H1 (cell line): ENCODE measurements around the gene CNOT6L. TPM values are rescaled to one million over a fixed set of nuclear protein-coding genes. Genes with fewer than 3 reads are reported as not detected.

Experiments used
- CTCF ChIA-PET: fragments of 300-600 bp; sonication (Branson Sonifier 250); formaldehyde crosslinking; loops from one replicate; lab custom pipeline; 2021; ENCODE audit not compliant: partially characterized antibody; lab: Charles Lee
- POLR2A ChIA-PET: fragments of 300-600 bp; sonication (Branson Sonifier 250); formaldehyde crosslinking; loops from one replicate; lab custom pipeline; 2021; ENCODE audit warnings: inconsistent platforms; ENCODE audit not compliant: partially characterized antibody; lab: Charles Lee
- DNase-seq, 2 experiments: peaks; one replicate each; pipeline versions ENCODE4 v3.0.0 to v3.0.0-alpha.2; 2010 to 2022; ENCODE audit warnings: low spot score in 2 of 2, low read depth in 1 of 2, mixed read lengths in 1 of 2
- FAIRE-seq: peaks from 2 replicates; lab custom pipeline; 2011; peaks lifted over from hg19 to GRCh38; lab: Jason Lieb, UNC
- H2AFZ ChIP-seq: 2 replicates; pipeline ENCODE4 v1.8.1; 2012; ENCODE audit warnings: low read length, inconsistent platforms
- H2AK5ac ChIP-seq: 2 replicates; pipeline ENCODE4 v1.6.1; 2013; ENCODE audit warnings: low read depth, low read length
- H2BK120ac ChIP-seq: replicated peaks from 2 replicates; pipeline ENCODE3; 2013; ENCODE audit warnings: low read depth, low read length, inconsistent platforms
- H2BK12ac ChIP-seq: 2 replicates; pipeline ENCODE4 v1.6.1; 2013; ENCODE audit warnings: low read depth, low read length
- H2BK15ac ChIP-seq: 2 replicates; pipeline ENCODE4 v1.6.1; 2013; ENCODE audit warnings: low read length
- H2BK20ac ChIP-seq: 2 replicates; pipeline ENCODE4 v1.6.1; 2013; ENCODE audit warnings: low read length
- H2BK5ac ChIP-seq: 2 replicates; pipeline ENCODE4 v1.6.1; 2013; ENCODE audit warnings: low read depth, low read length
- H3K14ac ChIP-seq: 2 replicates; pipeline ENCODE4 v1.6.1; 2013; ENCODE audit warnings: inconsistent platforms; ENCODE audit not compliant: insufficient read length
- H3K18ac ChIP-seq: 2 replicates; pipeline ENCODE4 v1.6.1; 2013; ENCODE audit warnings: low read length; ENCODE audit errors: extremely low read depth
- H3K23ac ChIP-seq: 2 replicates; pipeline ENCODE4 v1.6.1; 2013; ENCODE audit warnings: inconsistent platforms; ENCODE audit not compliant: insufficient read length
- H3K23me2 ChIP-seq: 2 replicates; pipeline ENCODE4 v1.6.1; 2013; ENCODE audit warnings: low read depth, low read length
- H3K27ac ChIP-seq: 2 replicates; pipeline ENCODE4 v1.6.1; 2011; ENCODE audit warnings: low read depth, low read length, inconsistent platforms
- H3K27me3 ChIP-seq, 4 experiments: replicated peaks in 1 of 4; 1 replicate in 1 of 4; 2 replicates in 3 of 4; pipeline versions ENCODE4 v1.6.1 to v1.8.1; 2011 to 2013; ENCODE audit warnings: low read length in 3 of 4, mild to moderate bottlenecking in 3 of 4, inconsistent platforms in 2 of 4, mixed read lengths in 2 of 4, moderate library complexity in 1 of 4; ENCODE audit not compliant: control insufficient read depth in 3 of 4, insufficient read depth in 3 of 4; ENCODE audit errors: extremely low read depth in 1 of 4
- H3K36me3 ChIP-seq, 4 experiments: 2 replicates each; pipeline versions ENCODE4 v1.6.1 to v1.8.1; 2011 to 2013; ENCODE audit warnings: mild to moderate bottlenecking in 4 of 4, low read length in 3 of 4, moderate library complexity in 2 of 4, control low read depth in 1 of 4, inconsistent platforms in 1 of 4; ENCODE audit not compliant: insufficient read depth in 4 of 4, control insufficient read depth in 2 of 4
- H3K4ac ChIP-seq: replicated peaks from 2 replicates; pipeline ENCODE3; 2013; ENCODE audit warnings: low read length, low read depth, mixed read lengths, inconsistent platforms; ENCODE audit not compliant: insufficient read length
- H3K4me1 ChIP-seq, 4 experiments: replicated peaks in 1 of 4; 1 replicate in 1 of 4; 2 replicates in 3 of 4; pipeline versions ENCODE4 v1.6.1 to v1.8.1; 2011 to 2013; ENCODE audit warnings: low read length in 3 of 4, inconsistent platforms in 2 of 4, mixed read lengths in 1 of 4; ENCODE audit not compliant: insufficient read depth in 4 of 4, control insufficient read depth in 3 of 4
- H3K4me2 ChIP-seq, 2 experiments: 2 replicates each; pipeline versions ENCODE4 v1.6.1 to v1.8.1; 2011 to 2013; ENCODE audit warnings: low read depth in 2 of 2, low read length in 2 of 2, control low read depth in 1 of 2, inconsistent platforms in 1 of 2, mild to moderate bottlenecking in 1 of 2; ENCODE audit not compliant: insufficient read depth in 1 of 2
- H3K4me3 ChIP-seq, 4 experiments: fragments of 200-600, 300-600 bp in 1 of 4; sonication (generic), shearing (Covaris generic), sonication (Bioruptor Twin) in 1 of 4; 2 replicates each; pipeline versions ENCODE4 v1.5.1 to v1.8.1; 2011 to 2016; ENCODE audit warnings: low read length in 4 of 4, low read depth in 3 of 4, control low read depth in 2 of 4, inconsistent platforms in 2 of 4, mild to moderate bottlenecking in 2 of 4, mixed read lengths in 1 of 4, moderate library complexity in 1 of 4; ENCODE audit not compliant: insufficient read depth in 2 of 4; ENCODE audit errors: extremely low read depth in 1 of 4
- H3K56ac ChIP-seq: replicated peaks from 2 replicates; pipeline ENCODE3; 2013; ENCODE audit warnings: low read depth, mild to moderate bottlenecking, mixed read lengths, low read length, inconsistent platforms; ENCODE audit not compliant: insufficient read length
- H3K79me1 ChIP-seq: 2 replicates; pipeline ENCODE4 v1.6.1; 2013; ENCODE audit warnings: low read depth, low read length, control low read depth
- H3K79me2 ChIP-seq, 2 experiments: 2 replicates each; pipeline versions ENCODE4 v1.6.1 to v1.8.1; 2012 to 2013; ENCODE audit warnings: low read length in 2 of 2, mild to moderate bottlenecking in 2 of 2, inconsistent platforms in 1 of 2; ENCODE audit not compliant: insufficient read depth in 2 of 2, control insufficient read depth in 1 of 2
- H3K9ac ChIP-seq, 4 experiments: replicated peaks in 1 of 4; 1 replicate in 1 of 4; 2 replicates in 3 of 4; pipeline versions ENCODE4 v1.6.1 to v1.8.1; 2011 to 2013; ENCODE audit warnings: low read depth in 3 of 4, low read length in 3 of 4, control low read depth in 2 of 4, mild to moderate bottlenecking in 2 of 4, moderate library complexity in 2 of 4, inconsistent platforms in 1 of 4; ENCODE audit errors: extremely low read depth in 1 of 4
- H3K9me3 ChIP-seq, 2 experiments: 2 replicates each; pipeline versions ENCODE4 v1.6.1 to v1.8.1; 2012 to 2013; ENCODE audit warnings: mild to moderate bottlenecking in 2 of 2, moderate library complexity in 2 of 2, control low read depth in 1 of 2, inconsistent platforms in 1 of 2, low read depth in 1 of 2, low read length in 1 of 2, mixed read lengths in 1 of 2; ENCODE audit not compliant: insufficient read depth in 2 of 2
- H4K20me1 ChIP-seq, 2 experiments: replicated peaks in 1 of 2; 2 replicates each; pipeline versions ENCODE3 to v1.8.1; 2011 to 2013; ENCODE audit warnings: inconsistent platforms in 2 of 2, low read length in 2 of 2, mild to moderate bottlenecking in 1 of 2; ENCODE audit not compliant: insufficient read depth in 2 of 2, control insufficient read depth in 1 of 2
- H4K5ac ChIP-seq: 2 replicates; pipeline ENCODE4 v1.6.1; 2013; ENCODE audit warnings: low read length, low read depth, mixed read lengths, inconsistent platforms; ENCODE audit not compliant: insufficient read length
- H4K8ac ChIP-seq: 2 replicates; pipeline ENCODE4 v1.8.0; 2013; ENCODE audit warnings: mild to moderate bottlenecking, moderate library complexity, low read length, inconsistent platforms; ENCODE audit not compliant: insufficient read depth; ENCODE audit errors: extremely low read depth
- H4K91ac ChIP-seq: replicated peaks from 2 replicates; pipeline ENCODE3; 2013; ENCODE audit warnings: low read length, mixed read lengths, inconsistent platforms; ENCODE audit not compliant: insufficient read length
- ATF3 ChIP-seq: IDR thresholded peaks from 2 replicates; pipeline ENCODE4 v1.6.1; 2011; ENCODE audit warnings: low read depth, mild to moderate bottlenecking, low read length; ENCODE audit not compliant: insufficient read depth
- CHD2 ChIP-seq: IDR thresholded peaks from 2 replicates; pipeline ENCODE4 v1.6.1; 2012; ENCODE audit warnings: low read length, improper control_type of control experiment
- CTBP2 ChIP-seq: IDR thresholded peaks from 2 replicates; pipeline ENCODE4 v1.7.0; 2011; ENCODE audit warnings: borderline replicate concordance, mild to moderate bottlenecking, moderate library complexity, mixed read lengths, low read length; ENCODE audit not compliant: insufficient read depth, insufficient read length
- RFX5 ChIP-seq: IDR thresholded peaks from 2 replicates; pipeline ENCODE4 v1.6.1; 2011; ENCODE audit warnings: low read depth, low read length, improper control_type of control experiment, borderline replicate concordance
- SIX5 ChIP-seq: IDR thresholded peaks from 2 replicates; pipeline ENCODE4 v1.6.1; 2011; ENCODE audit warnings: mild to moderate bottlenecking, low read depth, low read length
- TBP ChIP-seq: IDR thresholded peaks from 2 replicates; pipeline ENCODE4 v1.6.1; 2011; ENCODE audit warnings: low read depth, low read length, improper control_type of control experiment
- WGBS, 2 experiments: shearing (Covaris generic) in 1 of 2; methylation state at CpG; one replicate each; pipeline versions ENCODE4 v1.1.6 to v1.1.7; 2013 to 2015; ENCODE audit warnings: low lambda C conversion rate in 2 of 2, mixed read lengths in 2 of 2, inconsistent platforms in 1 of 2, low coverage in 1 of 2, missing lambda C conversion rate in 1 of 2; ENCODE audit not compliant: insufficient replicate concordance in 2 of 2, insufficient coverage in 1 of 2, insufficient read length in 1 of 2; ENCODE audit errors: extremely low coverage in 1 of 2, missing lambda C conversion rate in 1 of 2; 5-methylcytosine and 5-hydroxymethylcytosine counted together
- polyA plus RNA-seq, 7 experiments: library from polyadenylated mRNA; depleted of rRNA in 3 of 7; stranded (reverse) in 5 of 7; unstranded in 2 of 7; fragments of >200 nt in 5 of 7; fragments of 200-250 nt in 2 of 7; gene quantifications; 1 replicate in 5 of 7; 2 replicates in 1 of 7; 4 replicates in 1 of 7; pipeline versions ENCODE4 v1.2.1 to v1.2.3, GENCODE V29; 2011 to 2013; ENCODE audit warnings: missing spikeins in 2 of 7, mixed read lengths in 2 of 7
- total RNA-seq: library from RNA; stranded (reverse); fragmentation: NEBNext Ultra II Directional; extraction: Animal tissue kit (Norgen Biotek cat#: 25700); gene quantifications from 2 replicates; pipeline ENCODE4 v1.2.1, GENCODE V29; 2021

Gene CNOT6L
- total and polyA plus RNA-seq, 2 of the 8 experiments (the other 6 are each of a cell fraction or from before 2014, with no cell fraction given) = 2.0 to 22.4 TPM

- FAIRE-seq = no peak
Observed at GRCh38 chr4:77834403-77834802, 15.2 kb upstream of the CNOT6L start.

More at GRCh38 chr4:77834403-77834802, 15.2 kb upstream of the CNOT6L start:
- no peak overlapping the region for H2BK5ac ChIP-seq
- ChIA-PET CTCF (no interaction called here), POLR2A (interaction anchor here (0.9 kb wide), 1 partner anchor 28 kb away, joined by 5 read pairs; the partner anchor contains the start of gene MRPL1)
- H4K5ac ChIP-seq = no peak overlapping the region
- no peaks in the 10 kb centered on the region for H3K23me2 ChIP-seq
- H3K79me1 ChIP-seq = no peaks in the 10 kb centered on the region
- no peaks in the 10 kb centered on the region for H3K36me3 ChIP-seq
- H3K4me1 ChIP-seq = no peaks in the 10 kb centered on the region
- no peak overlapping the region for H2BK120ac ChIP-seq
- H2BK20ac ChIP-seq = no peak overlapping the region
- DNase-seq = no peak
- no peak for TF ChIP-seq CTBP2
- TF ChIP-seq TBP = no peak
- TF ChIP-seq SIX5 = no peak
- TF ChIP-seq ATF3 = no peak
- TF ChIP-seq CHD2 = no peak
- no peak for TF ChIP-seq RFX5
- no peak overlapping the region for H3K18ac ChIP-seq
- no peak overlapping the region for H3K27ac ChIP-seq
- no peak overlapping the region for H3K56ac ChIP-seq
- no peaks in the 10 kb centered on the region for H3K27me3 ChIP-seq
- no peak overlapping the region for H3K23ac ChIP-seq
- no peaks in the 10 kb centered on the region for H3K9me3 ChIP-seq
- no peak overlapping the region for H3K4me2 ChIP-seq
- no peak overlapping the region for H3K9ac ChIP-seq
- no peaks in the 10 kb centered on the region for H4K20me1 ChIP-seq
- H2AK5ac ChIP-seq = no peak overlapping the region
- no peak overlapping the region for H4K91ac ChIP-seq
- no peak overlapping the region for H3K4ac ChIP-seq
- no peaks in the 10 kb centered on the region for H3K79me2 ChIP-seq
- H3K4me3 ChIP-seq = no peak overlapping the region
- H4K8ac ChIP-seq = no peak overlapping the region
- no peak overlapping the region for H2BK15ac ChIP-seq
- no peak overlapping the region for H3K14ac ChIP-seq
- H2AFZ ChIP-seq = no peak overlapping the region
- WGBS, 2 experiments = 84% methylated on average over 4 of the region's 4 CpGs; no CpG with 5 or more reads in 1 of the 2 experiments
- H2BK12ac ChIP-seq = no peak overlapping the region
